ENCODE data around the gene COL5A3. TPM values are rescaled to one million over a fixed set of nuclear protein-coding genes. Genes with fewer than 3 reads are reported as not detected.

The COL5A3 gene
- total RNA-seq, 1 experiment from 2014 or later, result 0.18 TPM

GRCh38 chr19:9962623-9963290 lies 47.5 kb downstream of the COL5A3 start:
- TF ChIP-seq, protein P1, sequence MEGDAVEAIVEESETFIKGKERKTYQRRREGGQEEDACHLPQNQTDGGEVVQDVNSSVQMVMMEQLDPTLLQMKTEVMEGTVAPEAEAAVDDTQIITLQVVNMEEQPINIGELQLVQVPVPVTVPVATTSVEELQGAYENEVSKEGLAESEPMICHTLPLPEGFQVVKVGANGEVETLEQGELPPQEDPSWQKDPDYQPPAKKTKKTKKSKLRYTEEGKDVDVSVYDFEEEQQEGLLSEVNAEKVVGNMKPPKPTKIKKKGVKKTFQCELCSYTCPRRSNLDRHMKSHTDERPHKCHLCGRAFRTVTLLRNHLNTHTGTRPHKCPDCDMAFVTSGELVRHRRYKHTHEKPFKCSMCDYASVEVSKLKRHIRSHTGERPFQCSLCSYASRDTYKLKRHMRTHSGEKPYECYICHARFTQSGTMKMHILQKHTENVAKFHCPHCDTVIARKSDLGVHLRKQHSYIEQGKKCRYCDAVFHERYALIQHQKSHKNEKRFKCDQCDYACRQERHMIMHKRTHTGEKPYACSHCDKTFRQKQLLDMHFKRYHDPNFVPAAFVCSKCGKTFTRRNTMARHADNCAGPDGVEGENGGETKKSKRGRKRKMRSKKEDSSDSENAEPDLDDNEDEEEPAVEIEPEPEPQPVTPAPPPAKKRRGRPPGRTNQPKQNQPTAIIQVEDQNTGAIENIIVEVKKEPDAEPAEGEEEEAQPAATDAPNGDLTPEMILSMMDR (IDR thresholded peaks at IDR 0.05), result no peak
- no peak for TF ChIP-seq SIN3A (IDR thresholded peaks at IDR 0.05; ENCODE audit: borderline replicate concordance, insufficient read depth, low read depth, low read length)
- TF ChIP-seq REST (IDR thresholded peaks at IDR 0.05; ENCODE audit: insufficient read depth in 1 of 2, low read depth in 2 of 2, low read length in 1 of 2), result no peak
- TF ChIP-seq TCF7L2 (IDR thresholded peaks at IDR 0.05; ENCODE audit: low read depth, low read length), result no peak
- TF ChIP-seq POLR2AphosphoS5 (IDR thresholded peaks at IDR 0.05; ENCODE audit: low read depth, low read length), result no peak
- in situ Hi-C loops (cut with HindIII; ENCODE audit: low pct_unique_long_range_greater_than_20kb, low sequenced_read_pairs), result no loop called here
- no peaks in the 10 kb centered on the region for H3K36me3 ChIP-seq (ENCODE audit: control insufficient read depth, insufficient read depth, low read length)
- BruUV-seq (replicated peaks), result no TSS peak
- ChIA-PET CTCF (no interaction called here), POLR2A (no interaction called here)
- ATAC-seq (no peak), DNase-seq (ENCODE audit: low read depth, low spot score) (no peak)
- no peaks in the 10 kb centered on the region for H3K4me1 ChIP-seq (ENCODE audit: control insufficient read depth, insufficient read depth, low read length)
- H3K9me3 ChIP-seq (ENCODE audit: control insufficient read depth, insufficient read depth, low read depth, low read length), result no peaks in the 10 kb centered on the region
- no peak overlapping the region for H3K4me3 ChIP-seq (ENCODE audit: low read depth in 2 of 2, low read length in 2 of 2)
- H3K27ac ChIP-seq (ENCODE audit: low read length), result no peak overlapping the region
- intact Hi-C loops (cut with micrococcal nuclease; ENCODE audit: unreplicated experiment), result no loop called here
- no peaks in the 10 kb centered on the region for H3K27me3 ChIP-seq (ENCODE audit: control insufficient read depth, insufficient read depth, low read length)

DNA sequence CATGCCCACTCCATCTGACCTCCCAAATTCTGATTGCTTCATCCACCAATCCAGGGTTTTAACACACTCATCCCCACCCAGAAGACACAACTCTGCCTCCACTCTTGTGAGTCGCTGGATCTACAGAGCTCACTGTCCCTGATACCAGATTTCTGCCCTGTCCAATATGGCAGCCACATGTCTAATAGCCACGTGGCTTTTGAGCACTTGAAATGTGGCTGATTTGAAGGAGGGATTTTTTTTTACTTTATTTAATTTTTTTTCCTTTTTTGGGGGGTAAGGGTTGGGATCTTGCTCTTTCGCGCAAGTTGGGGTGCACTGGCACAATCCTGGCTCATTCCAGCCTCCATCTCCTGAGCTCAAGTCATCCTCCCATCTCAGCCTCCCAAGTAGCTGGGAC lies 49.2 kb downstream of the COL5A3 start:
- ChIA-PET POLR2A (no interaction called here), CTCF (interaction anchor here (0.6 kb wide), 1 partner anchor 128 kb away, joined by 6 read pairs; no protein-coding TSS in a partner anchor)
- no peak overlapping the region for H3K4me3 ChIP-seq (ENCODE audit: low read depth in 2 of 2, low read length in 2 of 2)
- H3K27ac ChIP-seq (ENCODE audit: low read length), result no peak overlapping the region
- no peaks in the 10 kb centered on the region for H3K4me1 ChIP-seq (ENCODE audit: control insufficient read depth, insufficient read depth, low read length)
- BruUV-seq (replicated peaks), result no TSS peak
- in situ Hi-C loops (cut with HindIII; ENCODE audit: low pct_unique_long_range_greater_than_20kb, low sequenced_read_pairs) (no loop called here), intact Hi-C loops (cut with micrococcal nuclease; ENCODE audit: unreplicated experiment) (no loop called here)
- H3K36me3 ChIP-seq (ENCODE audit: control insufficient read depth, insufficient read depth, low read length), result no peaks in the 10 kb centered on the region
- no peak for ATAC-seq
- no peak for DNase-seq (ENCODE audit: low read depth, low spot score)
- no peaks in the 10 kb centered on the region for H3K27me3 ChIP-seq (ENCODE audit: control insufficient read depth, insufficient read depth, low read length)
- TF ChIP-seq SIN3A (IDR thresholded peaks at IDR 0.05; ENCODE audit: borderline replicate concordance, insufficient read depth, low read depth, low read length) (no peak), REST (IDR thresholded peaks at IDR 0.05; ENCODE audit: insufficient read depth in 1 of 2, low read depth in 2 of 2, low read length in 1 of 2) (no peak), TCF7L2 (IDR thresholded peaks at IDR 0.05; ENCODE audit: low read depth, low read length) (no peak), POLR2AphosphoS5 (IDR thresholded peaks at IDR 0.05; ENCODE audit: low read depth, low read length) (no peak)
- TF ChIP-seq, protein P1 (IDR thresholded peaks at IDR 0.05), result no peak
- H3K9me3 ChIP-seq (ENCODE audit: control insufficient read depth, insufficient read depth, low read depth, low read length), result no peaks in the 10 kb centered on the region

Measured in Panc1 (cell line).